LHCN-M2 (cell line): ENCODE data around the gene PTPRG. TPM values are rescaled to one million over a fixed set of nuclear protein-coding genes. Genes with fewer than 3 reads are reported as not detected.
"Not testable (repeated sequence)": the region's sequence is repeated elsewhere in the genome, so short reads cannot be mapped to it uniquely, and the experiment has no call there.

Source experiments
- DNase-seq: peaks from one replicate; pipeline ENCODE4 v3.0.0-alpha.2; 2012; ENCODE audit warnings: low read depth
- total RNA-seq: library from RNA; depleted of rRNA; stranded (reverse); fragments of >200 nt; gene quantifications from 2 replicates; pipeline ENCODE4 v1.2.3, GENCODE V29; 2014

Gene PTPRG
- total RNA-seq, 1 experiment from 2014 or later, result 32.2 TPM

GRCh38 chr3:61682671-61683548, 121.5 kb downstream of the PTPRG start:
- peak; percentile 72 for DNase-seq

- no peak for DNase-seq
These were observed 122.3 kb downstream of the PTPRG start for GRCh38 chr3:61683549-61684236.

- no peak for DNase-seq
These were observed 123.0 kb downstream of the PTPRG start for GRCh38 chr3:61684386-61684785.

- no peak for DNase-seq
These were observed 124.4 kb downstream of the PTPRG start for GRCh38 chr3:61685755-61686154.

- no peak for DNase-seq
These were observed 124.9 kb downstream of the PTPRG start for GRCh38 chr3:61686228-61686648.

- no peak for DNase-seq
These were observed 125.8 kb downstream of the PTPRG start for GRCh38 chr3:61687206-61687605.

- DNase-seq, result no peak
These were observed 126.4 kb downstream of the PTPRG start for GRCh38 chr3:61687663-61688306.

GRCh38 chr3:61688307-61688984, 127.1 kb downstream of the PTPRG start:
- no peak for DNase-seq

- no peak for DNase-seq
These were observed 128.6 kb downstream of the PTPRG start for GRCh38 chr3:61690016-61690415.

- DNase-seq, result no peak
These were observed 130.1 kb downstream of the PTPRG start for GRCh38 chr3:61691466-61691865.

- DNase-seq, result no peak
These were observed 135.9 kb downstream of the PTPRG start for GRCh38 chr3:61697301-61697700.

- DNase-seq, result not testable (repeated sequence)
These were observed 137.1 kb downstream of the PTPRG start for GRCh38 chr3:61698278-61699072.

GRCh38 chr3:61699622-61700021, 138.3 kb downstream of the PTPRG start:
- no peak for DNase-seq

- no peak for DNase-seq
These were observed 139.6 kb downstream of the PTPRG start for GRCh38 chr3:61701011-61701410.

- no peak for DNase-seq
These were observed 141.1 kb downstream of the PTPRG start for GRCh38 chr3:61702453-61702852.

- DNase-seq, result no peak
These were observed 143.4 kb downstream of the PTPRG start for GRCh38 chr3:61704807-61705206.

- DNase-seq, result no peak
These were observed 146.1 kb downstream of the PTPRG start for GRCh38 chr3:61707492-61707891.

GRCh38 chr3:61710920-61711319, 149.5 kb downstream of the PTPRG start:
- not testable (repeated sequence) for DNase-seq

GRCh38 chr3:61714225-61714624, 152.9 kb downstream of the PTPRG start:
- no peak for DNase-seq

GRCh38 chr3:61715886-61716527, 154.6 kb downstream of the PTPRG start:
- no peak for DNase-seq
